GM19043 (cell line): ENCODE data around the gene PGLYRP4.

Experiments used
- ATAC-seq: cut with Tn5 transposase; IDR thresholded peaks from one replicate; pipeline ENCODE4 v1.9.1; 2021; ENCODE audit warnings: low read depth; ENCODE audit not compliant: unreplicated experiment

Gene PGLYRP4

DNA sequence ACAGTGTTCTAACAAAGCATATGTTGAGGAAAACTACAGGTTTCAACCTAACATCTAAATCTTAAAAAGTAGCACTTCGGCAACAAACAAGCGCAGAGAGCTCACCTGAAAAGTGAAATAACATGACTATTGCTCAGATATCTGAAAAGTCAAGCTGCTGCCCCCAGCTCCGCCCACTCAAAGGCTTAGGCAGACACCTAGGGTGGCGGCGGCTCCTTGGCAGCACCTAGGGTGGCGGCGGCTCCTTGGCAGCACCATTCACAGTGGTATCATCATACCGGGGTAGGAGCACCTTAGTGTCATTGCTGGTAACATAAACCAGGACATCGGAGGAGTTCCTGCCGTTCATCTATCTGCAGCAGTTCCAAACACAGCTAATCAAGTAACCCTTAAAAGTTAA lies 30.9 kb upstream of the PGLYRP4 start:
- no peak for ATAC-seq

DNA sequence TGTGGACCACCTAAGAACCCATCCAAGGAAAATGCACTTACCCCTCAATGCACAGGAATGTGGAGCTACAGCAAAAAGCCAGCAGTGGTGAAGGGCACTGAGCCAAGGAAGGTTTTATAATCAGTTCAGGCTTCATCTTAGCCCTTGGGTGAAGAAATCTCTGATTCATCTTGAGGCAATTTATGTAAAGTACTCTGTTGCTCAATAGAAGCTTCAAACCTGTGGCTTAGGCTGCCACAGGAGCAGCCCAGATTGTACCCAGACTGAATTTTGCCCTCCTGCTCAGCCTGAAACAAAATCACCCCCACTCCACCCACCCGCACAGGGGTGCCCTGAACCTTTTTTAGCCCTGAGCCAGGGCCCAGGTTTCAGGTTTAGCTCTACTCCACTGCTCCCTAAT lies 26.9 kb upstream of the PGLYRP4 start, which contains the start of gene S100A12:
Gene S100A12 (minus strand): TSS at position 111 of the 400 bp plus-strand sequence. CDS start 1,029 bp downstream, outside the sequence.
- ATAC-seq = no peak

DNA sequence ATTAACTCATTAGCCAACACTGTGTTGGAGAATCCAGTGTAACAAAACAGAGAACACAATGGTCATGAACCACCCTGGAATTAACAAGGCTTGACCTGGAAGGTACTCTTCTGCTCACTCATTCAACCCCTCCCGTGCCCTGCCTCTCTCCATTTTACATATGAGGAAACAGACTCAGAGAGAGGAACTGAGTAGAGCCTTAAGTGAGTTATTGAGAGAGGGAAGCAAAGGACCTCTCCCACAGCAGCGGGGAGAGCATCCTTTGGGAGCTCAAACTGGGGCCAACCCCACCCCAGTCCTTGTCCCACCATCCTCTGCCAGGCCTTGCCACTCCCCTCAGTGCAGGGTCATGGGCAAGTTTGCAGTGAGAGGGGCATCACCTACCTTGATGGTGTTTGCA lies 25.4 kb upstream of the PGLYRP4 start:
- ATAC-seq = no peak

DNA sequence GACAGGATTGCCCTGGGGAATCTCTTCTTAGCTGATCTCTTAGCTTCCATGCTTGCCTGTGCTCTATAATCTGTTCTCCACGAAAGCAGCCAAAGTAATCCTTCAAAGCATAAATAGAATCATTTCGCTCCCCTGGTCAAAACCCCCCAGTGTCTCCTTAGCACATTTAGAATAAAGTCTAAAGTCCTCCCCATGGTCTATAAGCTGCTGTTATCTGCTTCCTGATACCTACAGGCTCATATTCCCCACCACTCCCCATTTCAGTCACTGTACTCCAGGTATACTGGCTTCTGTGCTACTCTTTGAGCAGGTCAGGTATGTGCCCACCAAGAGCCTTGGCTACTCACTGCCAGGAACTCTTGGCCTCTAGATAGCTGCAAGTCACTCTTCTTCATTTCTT lies 23.9 kb upstream of the PGLYRP4 start:
- no peak for ATAC-seq

DNA sequence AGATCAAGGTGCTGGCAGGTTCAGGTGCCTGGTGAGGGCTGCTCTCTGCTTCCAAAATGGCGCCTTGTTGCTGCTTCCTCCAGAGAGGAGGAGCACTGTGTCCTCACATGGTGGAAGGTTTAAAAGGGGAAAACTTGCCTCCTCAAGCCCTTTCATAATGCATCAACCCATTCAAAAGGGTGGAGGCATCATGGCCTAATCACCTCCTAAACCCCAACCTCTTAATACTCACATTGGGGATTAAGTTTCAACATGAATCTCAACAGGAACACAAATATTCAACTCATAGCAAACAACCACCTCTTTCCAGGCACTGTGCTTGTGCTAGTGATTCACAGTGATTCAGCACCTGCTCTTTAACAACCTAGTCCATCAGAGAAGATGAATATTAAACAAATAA lies 22.6 kb upstream of the PGLYRP4 start:
- ATAC-seq = no peak

DNA sequence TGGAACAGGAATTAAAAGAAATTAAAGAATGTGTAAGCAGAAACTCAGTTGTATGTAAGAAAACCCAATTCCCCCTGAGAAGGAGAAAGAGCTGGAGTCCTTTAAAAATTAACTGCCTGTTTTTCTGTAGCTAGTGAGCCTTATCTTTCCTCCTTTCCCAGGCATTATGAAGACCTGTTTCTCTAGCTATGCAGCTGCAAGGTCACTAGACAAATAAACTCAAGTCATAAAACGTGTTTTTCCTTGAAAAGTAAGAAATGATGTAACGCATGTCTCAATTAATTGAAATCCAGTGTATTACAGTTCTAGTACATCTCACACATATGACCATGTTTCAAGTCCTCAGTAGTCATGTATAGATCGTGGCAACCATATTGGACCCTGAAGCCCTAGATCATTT lies 21.5 kb upstream of the PGLYRP4 start:
- no peak for ATAC-seq

DNA sequence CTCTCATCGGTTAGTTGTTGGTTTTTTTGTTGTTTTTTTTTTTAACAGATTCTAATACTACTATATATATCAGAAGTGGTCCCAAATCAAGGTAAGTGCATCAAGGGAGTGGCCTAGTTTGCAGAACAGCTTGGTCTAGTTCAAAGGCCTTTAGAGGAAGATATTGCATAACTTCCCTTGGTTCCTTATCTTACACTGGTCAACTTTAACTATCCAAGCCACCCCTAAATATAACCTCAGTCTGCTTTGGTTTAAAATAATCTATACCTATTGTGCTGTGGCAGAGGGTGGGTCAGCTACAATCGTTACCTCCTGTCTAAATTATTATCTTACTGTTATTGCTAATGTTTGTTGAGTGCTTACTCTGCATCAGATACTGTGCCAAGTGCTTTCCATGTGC lies 19.9 kb upstream of the PGLYRP4 start:
- no peak for ATAC-seq

DNA sequence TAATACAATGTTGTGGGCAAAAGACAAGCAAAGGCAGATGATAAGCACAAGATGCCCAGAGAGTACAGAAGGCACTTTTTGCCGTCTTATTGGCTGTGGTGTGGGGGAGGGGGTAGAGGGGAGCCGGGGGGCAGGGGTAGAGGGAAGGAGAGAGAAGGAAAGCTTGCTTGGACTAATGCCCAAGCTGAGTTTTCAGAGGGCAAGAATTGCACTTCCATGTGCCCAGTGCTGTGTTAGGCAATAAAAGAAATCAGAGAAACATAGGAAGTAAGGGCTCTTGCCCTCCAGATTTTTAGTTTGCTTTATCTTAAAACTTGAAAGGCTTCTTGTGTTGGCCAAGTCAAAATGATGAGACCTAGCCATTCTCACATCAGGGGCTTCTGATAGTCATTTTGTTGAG lies 18.4 kb upstream of the PGLYRP4 start:
- no peak for ATAC-seq

DNA sequence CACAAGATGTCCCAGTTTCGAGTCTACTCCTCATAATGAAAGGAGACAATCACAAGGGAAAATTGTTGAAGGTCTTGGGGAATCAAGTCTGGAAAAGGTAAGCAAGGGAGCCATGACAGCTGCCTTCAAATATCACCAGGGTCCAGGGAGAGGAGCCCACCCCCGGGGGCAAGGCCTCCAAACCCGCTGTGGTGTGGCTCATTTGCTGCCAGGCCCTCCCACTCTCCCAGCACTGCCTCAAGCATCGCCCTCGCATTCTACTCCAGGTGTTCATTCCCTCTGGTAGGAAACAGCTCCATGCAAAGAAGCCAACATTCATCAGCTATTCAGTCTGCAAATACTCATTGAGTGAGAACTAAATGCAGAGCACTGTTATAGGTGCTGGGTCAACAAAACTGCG lies 17.6 kb upstream of the PGLYRP4 start:
- ATAC-seq = no peak

DNA sequence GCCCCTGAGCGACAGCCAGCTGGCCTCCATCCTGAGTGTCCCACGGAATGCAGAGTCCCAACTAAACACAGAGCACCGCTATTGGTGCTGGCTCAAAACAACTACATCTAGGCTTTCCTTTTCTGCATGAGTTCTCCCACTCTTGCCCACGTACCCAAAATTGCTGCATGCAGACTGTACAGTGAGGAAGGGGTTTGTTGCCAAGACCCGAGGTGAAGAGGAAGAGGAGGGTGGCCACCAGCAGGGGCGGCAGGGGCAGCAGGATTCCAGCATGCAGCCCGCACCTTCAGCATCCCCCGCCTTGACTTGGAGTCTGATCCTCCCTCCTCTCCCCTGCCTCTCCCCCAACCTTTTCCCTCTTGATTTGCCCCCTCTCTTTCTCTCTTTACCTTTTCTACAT lies 17.1 kb upstream of the PGLYRP4 start:
- no peak for ATAC-seq

DNA sequence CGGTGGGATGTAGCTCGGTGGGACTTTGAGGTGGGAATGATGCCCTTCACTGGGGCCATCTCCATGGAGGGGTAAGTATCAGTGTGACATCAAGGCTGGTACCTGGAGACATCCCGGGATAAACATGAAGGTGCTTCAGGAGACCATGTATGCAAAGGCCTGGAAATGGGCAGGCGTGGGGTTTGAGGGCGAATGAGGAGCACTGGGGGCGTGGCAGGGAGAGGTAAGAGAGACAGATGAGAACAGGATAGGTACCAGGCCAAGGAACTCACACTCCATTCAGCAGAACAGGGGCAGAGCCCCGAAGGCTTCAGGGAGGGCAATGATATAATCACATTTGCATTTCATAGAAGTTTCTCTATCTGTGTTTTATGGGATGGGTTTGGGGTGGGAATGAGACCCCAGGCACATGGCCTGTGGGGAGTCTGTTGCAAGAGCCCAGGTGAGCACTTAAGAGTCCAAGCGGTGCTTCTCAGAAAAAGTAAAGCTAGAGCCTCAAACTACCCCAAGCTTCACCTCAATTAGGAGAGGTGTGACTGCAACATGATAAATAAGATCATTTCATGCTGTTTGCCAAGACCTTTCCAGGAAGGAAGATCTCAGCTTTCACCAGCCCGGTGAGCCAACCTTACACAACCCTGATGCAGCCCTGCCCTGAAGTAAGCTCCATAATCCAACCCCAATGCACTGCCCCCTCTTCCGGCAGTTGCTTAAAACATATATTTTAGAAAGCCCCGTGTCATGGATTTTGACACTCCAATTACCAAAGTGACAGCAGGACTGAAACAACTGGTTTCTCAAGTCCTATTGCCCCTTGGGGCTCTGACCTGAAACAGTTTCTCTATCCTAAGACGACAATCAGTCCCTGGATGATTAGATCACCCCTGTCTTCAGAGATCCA lies 16.4 kb upstream of the PGLYRP4 start:
- no peak for ATAC-seq

DNA sequence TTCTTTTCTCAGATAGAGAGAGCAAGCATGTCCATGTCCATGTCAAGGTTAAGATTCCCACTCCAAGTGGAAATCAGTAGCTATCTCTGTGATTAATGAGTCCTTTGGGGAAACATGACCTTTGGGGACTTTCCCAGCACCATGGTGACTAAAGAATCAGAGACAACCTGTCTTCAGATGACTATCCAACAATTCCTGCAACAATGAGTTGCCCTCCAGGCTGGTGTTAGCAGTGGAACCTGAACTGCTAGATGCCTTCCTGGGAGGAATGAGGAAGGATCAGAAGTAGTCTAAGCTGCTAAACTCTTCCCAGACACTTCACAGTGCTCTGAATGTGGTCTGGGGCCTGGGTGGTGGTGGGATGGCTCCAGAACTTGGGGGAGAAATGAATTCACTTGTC lies 15.5 kb upstream of the PGLYRP4 start:
- no peak for ATAC-seq

DNA sequence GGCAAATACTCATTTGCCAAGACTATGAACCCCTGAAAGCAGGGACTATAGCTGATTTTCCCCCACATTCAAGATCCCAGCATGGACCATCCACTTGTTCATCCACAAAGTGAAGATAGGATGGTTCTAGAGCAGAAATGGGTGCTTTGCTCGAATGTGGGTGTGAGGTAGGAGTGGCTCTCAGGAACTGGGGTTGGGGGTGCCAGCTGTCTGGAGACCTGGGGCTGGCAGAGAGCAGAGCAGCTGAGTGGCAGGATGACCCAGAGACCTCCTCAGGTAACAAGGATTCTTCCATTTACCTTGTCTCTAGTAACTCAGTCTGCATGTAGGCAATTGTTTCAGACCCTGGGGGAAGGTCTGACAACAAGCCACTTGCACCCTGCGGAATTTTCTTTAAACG lies 15.0 kb upstream of the PGLYRP4 start:
- ATAC-seq = no peak

DNA sequence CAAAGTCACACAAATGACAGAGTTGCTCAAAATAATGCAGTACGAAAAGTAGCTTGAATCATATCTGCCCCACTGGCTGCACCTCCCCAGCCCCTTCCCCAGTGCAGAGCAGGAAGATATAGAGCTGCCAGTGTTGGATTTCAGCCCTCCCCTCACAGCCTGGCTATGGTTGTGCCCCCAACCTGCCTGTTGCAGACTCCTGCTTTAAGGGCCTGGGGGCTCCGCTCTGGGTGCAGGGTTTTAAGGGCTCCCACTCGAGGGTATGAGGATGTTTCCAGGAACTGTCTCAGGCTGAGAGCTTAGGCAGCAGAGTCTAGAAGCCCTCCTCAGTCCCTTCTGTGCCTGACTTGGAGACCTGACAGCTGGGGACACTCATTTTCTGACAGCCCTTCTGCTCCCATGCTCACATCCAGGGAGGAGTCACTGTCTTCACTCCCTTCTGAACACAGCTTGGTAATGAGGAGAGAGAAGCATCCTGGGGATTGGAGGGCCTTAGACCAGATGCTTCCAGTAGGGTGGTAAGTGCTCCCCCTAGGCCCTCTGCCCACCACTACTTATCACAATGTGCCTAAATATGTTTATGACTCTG lies 13.6 kb upstream of the PGLYRP4 start:
- no peak for ATAC-seq

DNA sequence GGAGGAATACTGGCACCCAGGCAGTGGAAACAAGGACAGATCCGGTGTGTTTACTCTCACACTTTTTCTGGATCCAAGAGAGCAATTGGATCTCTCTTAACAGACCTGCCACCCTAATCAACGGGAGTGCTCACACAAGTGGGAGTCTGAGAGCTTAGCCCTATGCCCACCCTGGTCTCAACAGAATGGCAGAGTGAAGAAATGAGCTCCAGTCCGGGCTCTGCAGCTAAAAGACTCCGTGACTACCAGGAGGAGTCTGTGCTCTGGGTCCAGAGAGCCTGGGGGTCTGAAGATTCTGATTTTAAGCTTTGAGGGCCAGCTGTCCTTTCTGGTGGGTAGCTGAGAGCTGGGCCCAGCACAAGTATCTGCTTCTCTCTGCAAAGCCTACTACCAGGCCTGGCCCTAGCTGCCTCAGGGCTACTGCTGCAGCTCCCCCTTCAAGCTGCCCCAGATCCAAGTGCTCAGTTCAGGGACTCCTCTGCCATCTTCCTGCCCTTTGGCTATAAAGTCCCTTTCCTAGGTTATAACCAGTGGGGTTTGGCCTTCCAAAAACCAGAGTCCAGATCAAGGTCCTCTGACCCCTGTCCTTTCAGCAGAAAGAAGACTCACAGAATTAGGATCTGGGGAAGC lies 13.0 kb upstream of the PGLYRP4 start:
- ATAC-seq = no peak

DNA sequence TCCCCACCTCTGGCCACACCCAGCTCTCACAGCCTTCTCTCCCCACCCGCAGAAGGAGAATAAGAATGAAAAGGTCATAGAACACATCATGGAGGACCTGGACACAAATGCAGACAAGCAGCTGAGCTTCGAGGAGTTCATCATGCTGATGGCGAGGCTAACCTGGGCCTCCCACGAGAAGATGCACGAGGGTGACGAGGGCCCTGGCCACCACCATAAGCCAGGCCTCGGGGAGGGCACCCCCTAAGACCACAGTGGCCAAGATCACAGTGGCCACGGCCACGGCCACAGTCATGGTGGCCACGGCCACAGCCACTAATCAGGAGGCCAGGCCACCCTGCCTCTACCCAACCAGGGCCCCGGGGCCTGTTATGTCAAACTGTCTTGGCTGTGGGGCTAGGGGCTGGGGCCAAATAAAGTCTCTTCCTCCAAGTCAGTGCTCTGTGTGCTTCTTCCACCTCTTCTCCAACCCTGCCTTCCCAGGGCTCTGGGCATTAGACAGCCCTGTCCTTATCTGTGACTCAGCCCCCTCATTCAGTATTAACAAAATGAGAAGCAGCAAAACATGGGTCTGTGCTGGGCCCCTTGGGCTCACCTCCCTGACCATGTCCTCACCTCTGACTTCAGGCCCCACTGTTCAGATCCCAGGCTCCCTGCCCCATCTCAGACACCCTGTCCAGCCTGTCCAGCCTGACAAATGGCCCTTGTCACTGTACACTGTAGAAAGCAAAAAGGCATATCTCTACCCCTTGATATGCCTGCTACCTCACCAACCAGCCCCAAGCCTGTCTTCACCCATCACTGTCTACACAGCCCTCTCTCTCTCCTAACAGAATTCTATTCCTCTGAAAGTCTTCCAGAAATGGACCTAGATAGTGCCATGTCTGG lies 12.2 kb upstream of the PGLYRP4 start:
- no peak for ATAC-seq

DNA sequence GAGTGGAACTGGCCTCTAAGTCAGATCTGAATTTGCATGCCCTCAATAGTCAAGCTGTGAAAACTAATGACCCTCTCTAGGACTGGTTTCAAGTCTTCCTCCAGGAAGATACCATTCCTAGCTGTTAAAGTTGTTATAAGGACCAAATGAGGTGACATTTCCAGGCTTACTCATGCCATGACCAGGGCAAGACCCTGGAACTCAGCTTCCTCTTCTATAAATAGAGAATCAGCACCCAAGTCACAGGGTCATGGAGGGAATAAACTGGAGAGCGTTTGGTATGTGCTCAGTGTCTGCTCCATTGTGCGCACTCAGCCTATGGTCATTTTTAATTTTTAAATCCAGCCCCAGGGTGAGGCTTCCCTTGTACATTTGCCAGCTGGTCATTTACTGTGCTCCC lies 11.5 kb upstream of the PGLYRP4 start:
- no peak for ATAC-seq

DNA sequence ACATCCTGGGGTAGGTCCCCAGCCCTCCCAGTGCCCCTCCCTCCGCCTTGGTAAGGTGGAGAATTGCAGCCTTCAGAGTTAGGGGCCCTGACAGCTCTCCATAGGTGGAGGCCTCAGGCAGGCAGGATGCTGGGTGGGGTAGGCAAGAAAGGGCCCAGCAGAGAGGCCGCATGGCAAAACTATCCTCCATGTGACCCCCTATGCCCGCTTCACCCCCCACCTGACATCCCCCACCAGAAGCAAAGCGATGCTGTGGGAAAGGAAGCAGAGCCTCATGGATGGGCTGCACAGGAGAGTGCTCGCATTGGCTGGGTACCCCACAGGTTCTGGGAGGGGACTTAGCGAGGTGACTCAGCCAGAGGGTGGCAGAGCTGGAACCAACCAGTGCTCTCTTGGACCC lies 10.6 kb upstream of the PGLYRP4 start:
- no peak for ATAC-seq

DNA sequence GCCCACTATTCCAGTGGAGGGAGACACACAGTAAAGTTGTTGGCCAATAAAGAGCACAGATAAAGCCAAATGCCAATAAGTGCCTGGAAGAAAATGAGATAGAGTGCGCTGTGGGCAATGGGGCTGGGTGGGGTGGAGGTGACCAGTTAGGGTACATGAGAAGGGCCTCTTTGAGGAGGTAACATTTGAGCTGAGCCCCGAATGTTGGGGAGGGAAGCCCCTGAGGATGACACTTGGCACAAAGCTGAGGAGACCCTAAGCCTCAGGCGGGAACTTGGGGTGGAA lies 10.0 kb upstream of the PGLYRP4 start:
- ATAC-seq = no peak

DNA sequence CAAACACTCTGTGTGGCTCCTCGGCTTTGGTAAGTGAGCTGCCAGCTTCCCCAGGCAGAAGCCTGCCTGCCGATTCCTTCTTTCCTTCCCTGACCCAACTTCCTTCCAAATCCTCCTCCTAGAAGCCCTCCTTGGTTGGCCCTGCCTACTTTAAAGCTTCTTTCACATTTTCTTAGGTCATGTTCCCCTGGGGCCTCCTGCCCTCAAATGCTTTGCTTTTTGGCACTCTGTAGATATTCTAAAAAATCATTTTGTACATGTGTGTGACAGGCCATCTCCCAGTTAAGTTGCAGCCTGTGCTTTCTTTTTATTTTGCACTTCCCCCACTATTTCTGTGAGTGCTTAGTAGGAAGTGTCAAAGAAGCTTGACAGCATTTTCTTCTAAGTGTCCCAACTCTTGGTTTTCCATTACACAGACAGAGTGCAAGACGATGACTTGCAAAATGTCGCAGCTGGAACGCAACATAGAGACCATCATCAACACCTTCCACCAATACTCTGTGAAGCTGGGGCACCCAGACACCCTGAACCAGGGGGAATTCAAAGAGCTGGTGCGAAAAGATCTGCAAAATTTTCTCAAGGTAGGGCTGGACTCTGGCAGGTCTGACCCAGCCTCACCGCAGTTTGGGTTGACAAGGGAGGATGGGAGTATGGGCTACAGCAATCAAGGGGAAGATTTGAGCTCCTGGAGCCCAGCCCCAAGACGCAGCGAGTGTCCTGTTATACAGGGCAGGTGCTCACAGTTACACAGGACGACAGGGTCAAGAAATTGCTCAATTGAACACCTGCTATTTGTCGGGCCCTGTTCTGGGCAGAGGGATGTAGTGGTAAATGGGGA lies 9.4 kb upstream of the PGLYRP4 start, which contains the start of gene S100A9:
Gene S100A9 (plus strand): TSS at position 2 of the 838 bp plus-strand sequence. CDS start 430 bp downstream, at position 432.
- ATAC-seq = no peak
